ENCODE measurements around the gene ADD2. TPM values are rescaled to one million over a fixed set of nuclear protein-coding genes. Genes with fewer than 3 reads are reported as not detected.

The ADD2 gene
- total and polyA plus RNA-seq, 3 donors from 2014 or later, result 5.1 to 6.1 (median 5.8) TPM

- TF ChIP-seq POLR2A (IDR thresholded peaks at IDR 0.05) (no peak), CTCF (IDR thresholded peaks at IDR 0.05) (no peak)
- Histone ChIP-seq H3K36me3 (ENCODE audit: low read depth, missing control alignments) (no peaks in the 10 kb centered on the region), H3K4me3 (no peak overlapping the region), H3K27me3 (no peaks in the 10 kb centered on the region), H3K9me3 (no peaks in the 10 kb centered on the region), H3K4me1 (no peaks in the 10 kb centered on the region), H3K27ac (no peak overlapping the region)
- intact Hi-C loops (cut with DNase I; ENCODE audit: low total_unique reads), result no loop called here
- DNase-seq, result no peak
Measured at GRCh38 chr2:70651014-70651413, 117.0 kb downstream of the ADD2 start.

GRCh38 chr2:70648961-70649360 lies 119.0 kb downstream of the ADD2 start:
- H3K4me1 ChIP-seq, result no peaks in the 10 kb centered on the region
- no peak for TF ChIP-seq CTCF (IDR thresholded peaks at IDR 0.05)
- no peak for TF ChIP-seq POLR2A (IDR thresholded peaks at IDR 0.05)
- no peaks in the 10 kb centered on the region for H3K27me3 ChIP-seq
- 90 to 94% methylated on average over 3 of the region's 3 CpGs for WGBS, 2 donors
- no peak for DNase-seq
- no peak overlapping the region for H3K27ac ChIP-seq
- H3K9me3 ChIP-seq, result no peaks in the 10 kb centered on the region
- no peaks in the 10 kb centered on the region for H3K36me3 ChIP-seq (ENCODE audit: low read depth, missing control alignments)
- no peak overlapping the region for H3K4me3 ChIP-seq
- intact Hi-C loops (cut with DNase I; ENCODE audit: low total_unique reads), result no loop called here

GRCh38 chr2:70647873-70648481 lies 120.0 kb downstream of the ADD2 start:
- Histone ChIP-seq H3K4me1 (no peaks in the 10 kb centered on the region), H3K9me3 (no peaks in the 10 kb centered on the region), H3K27ac (no peak overlapping the region), H3K36me3 (ENCODE audit: low read depth, missing control alignments) (no peaks in the 10 kb centered on the region), H3K27me3 (no peaks in the 10 kb centered on the region), H3K4me3 (no peak overlapping the region)
- DNase-seq, result peak; percentile 78
- TF ChIP-seq CTCF (IDR thresholded peaks at IDR 0.05), result peak; percentile 50 to 93 (median 88)
- no peak for TF ChIP-seq POLR2A (IDR thresholded peaks at IDR 0.05)
- intact Hi-C loops (cut with DNase I; ENCODE audit: low total_unique reads), result no loop called here
- WGBS, 2 donors, result 17 to 29% methylated on average over 9 of the region's 9 CpGs

- intact Hi-C loops (cut with DNase I; ENCODE audit: low total_unique reads), result no loop called here
- DNase-seq, result no peak
Measured at GRCh38 chr2:70646420-70646818, 121.6 kb downstream of the ADD2 start.

More at GRCh38 chr2:70646420-70646818, 121.6 kb downstream of the ADD2 start:
- no peak for TF ChIP-seq CTCF (IDR thresholded peaks at IDR 0.05)
- TF ChIP-seq POLR2A (IDR thresholded peaks at IDR 0.05), result no peak
- 54 to 78% methylated on average over 3 to 5 of the region's 5 CpGs for WGBS, 2 donors
- H3K4me1 ChIP-seq, result no peaks in the 10 kb centered on the region
- H3K9me3 ChIP-seq, result no peaks in the 10 kb centered on the region
- no peaks in the 10 kb centered on the region for H3K27me3 ChIP-seq
- H3K36me3 ChIP-seq (ENCODE audit: low read depth, missing control alignments), result no peaks in the 10 kb centered on the region
- H3K27ac ChIP-seq, result no peak overlapping the region
- no peak overlapping the region for H3K4me3 ChIP-seq
